Measurements from ENCODE around the gene CORO6. TPM values are rescaled to one million over a fixed set of nuclear protein-coding genes. Genes with fewer than 3 reads are reported as not detected.

Gene CORO6
- total RNA-seq, 1 experiment from 2014 or later = 2.3 TPM

- H2AFZ ChIP-seq (ENCODE audit: low read length) = no peak overlapping the region
- no peak overlapping the region for H2BK20ac ChIP-seq (ENCODE audit: low read depth, low read length, poor library complexity, severe bottlenecking)
- no peak overlapping the region; a peak in 1 of 5 replicates for H3K4me3 Mint-ChIP-seq
- H3K9me3 Mint-ChIP-seq = no peaks in the 10 kb centered on the region
- H3K4me2 ChIP-seq (ENCODE audit: insufficient read depth, insufficient read length, low read length) = no peak overlapping the region
- H3K27ac ChIP-seq (ENCODE audit: insufficient read length, low read depth, low read length) = no peak overlapping the region
- no peak for TF ChIP-seq CTCF (conservative IDR thresholded peaks at IDR 0.05)
- no peak overlapping the region for H2BK120ac ChIP-seq (ENCODE audit: low read depth, low read length, poor library complexity, severe bottlenecking)
- no peak overlapping the region for H3K23ac ChIP-seq (ENCODE audit: insufficient read length, low read depth, low read length)
- no peak overlapping the region for H4K8ac ChIP-seq (replicated peaks; ENCODE audit: insufficient read length, low read depth, low read length)
- H3K14ac ChIP-seq (ENCODE audit: insufficient read depth, low read length) = no peak overlapping the region
- H3K79me2 ChIP-seq (ENCODE audit: insufficient read depth, low read length) = no peaks in the 10 kb centered on the region
- H2AK5ac ChIP-seq (ENCODE audit: insufficient read length, low read length) = no peak overlapping the region
- no peak overlapping the region for H3K9ac ChIP-seq (ENCODE audit: extremely low read depth, insufficient read length, low read length)
- no CpG with 5 or more reads among the region's 17 CpGs for WGBS (ENCODE audit: extremely low coverage, insufficient read length, low lambda C conversion rate)
- H2BK5ac ChIP-seq (ENCODE audit: insufficient read length, low read length) = no peak overlapping the region
- peaks cover 15 to 58% (median 45%) of the 10 kb centered on the region in 3 experiments for H3K36me3 Mint-ChIP-seq (ENCODE audit: insufficient read depth in 1 of 3, low read depth in 3 of 3)
- no peaks in the 10 kb centered on the region for H3K4me1 ChIP-seq (ENCODE audit: insufficient read depth, low read length)
- no peak overlapping the region for H4K91ac ChIP-seq (ENCODE audit: insufficient read length, low read depth, low read length)
- no peaks in the 10 kb centered on the region for H3K9me3 ChIP-seq (ENCODE audit: control insufficient read depth, low read depth, low read length)
- peak; percentile 37 for DNase-seq
- no peak overlapping the region for H3T11ph ChIP-seq (ENCODE audit: low read length)
- H3K18ac ChIP-seq (ENCODE audit: insufficient read length, low read depth, low read length) = no peak overlapping the region
- H3K4me1 Mint-ChIP-seq = peaks cover 0 to 9% of the 10 kb centered on the region in 2 experiments; a peak in 3 of 4 replicates
- H4K5ac ChIP-seq (ENCODE audit: insufficient read length, low read depth, low read length) = no peak overlapping the region
- no peak overlapping the region for H3K27ac Mint-ChIP-seq
- no peak overlapping the region for H3K4ac ChIP-seq (ENCODE audit: low read depth, low read length)
- peaks cover 11% of the 10 kb centered on the region for H3K27me3 Mint-ChIP-seq (ENCODE audit: low read depth)
- H2BK15ac ChIP-seq (ENCODE audit: low read depth, low read length) = no peak overlapping the region
- no peak overlapping the region for H2BK12ac ChIP-seq (ENCODE audit: insufficient read length, low read depth, low read length)
- no peak overlapping the region for H3K56ac ChIP-seq (ENCODE audit: insufficient read length, low read depth, low read length)
- H3K27me3 ChIP-seq (ENCODE audit: insufficient read depth, low read length) = no peaks in the 10 kb centered on the region
- no peaks in the 10 kb centered on the region for H3K79me1 ChIP-seq (ENCODE audit: insufficient read depth, low read depth, low read length, poor library complexity, severe bottlenecking)
- H3K23me2 ChIP-seq (ENCODE audit: insufficient read length, low read depth, low read length, poor library complexity, severe bottlenecking) = peaks cover 2% of the 10 kb centered on the region
- H4K20me1 ChIP-seq (ENCODE audit: control insufficient read depth, insufficient read depth, insufficient read length) = peaks cover 2% of the 10 kb centered on the region
Measured at GRCh38 chr17:29574732-29575510, 47.8 kb downstream of the CORO6 start.
